OCI-LY1 (cell line): ENCODE data around the gene SAXO1.

ENCODE experiments used
- H2AFZ ChIP-seq: fragments of 200-600 bp; sonication (generic), shearing (Covaris generic); 2 replicates; pipeline ENCODE4 v1.6.0; 2014; ENCODE audit warnings: antibody characterized with exemption, mild to moderate bottlenecking, low read length
- H3F3A ChIP-seq: fragments of 200-600 bp; sonication (generic), shearing (Covaris generic); 2 replicates; pipeline ENCODE4 v1.6.0; 2014; ENCODE audit warnings: mild to moderate bottlenecking, antibody characterized with exemption, low read length, moderate library complexity; ENCODE audit not compliant: insufficient read depth
- H3K27ac ChIP-seq: fragments of 200-600 bp; sonication (generic); 2 replicates; pipeline ENCODE4 v1.5.1; 2014; ENCODE audit warnings: low read length, mixed run types, mild to moderate bottlenecking, low read depth; ENCODE audit not compliant: poor library complexity, severe bottlenecking
- H3K27me3 ChIP-seq: fragments of 200-600 bp; sonication (generic); 2 replicates; pipeline ENCODE4 v1.6.0; 2014; ENCODE audit warnings: antibody characterized with exemption, mild to moderate bottlenecking, low read length, moderate library complexity; ENCODE audit not compliant: insufficient read depth
- H3K36me3 ChIP-seq: fragments of 200-600 bp; sonication (generic); 2 replicates; pipeline ENCODE4 v1.6.1; 2014; ENCODE audit warnings: mild to moderate bottlenecking, antibody characterized with exemption, low read length, moderate library complexity, mixed read lengths; ENCODE audit not compliant: insufficient read depth
- H3K4me1 ChIP-seq: fragments of 200-600 bp; sonication (generic); 2 replicates; pipeline ENCODE4 v1.5.1; 2014; ENCODE audit warnings: mild to moderate bottlenecking, low read length, moderate library complexity; ENCODE audit not compliant: insufficient read depth, severe bottlenecking
- H3K4me2 ChIP-seq: fragments of 200-600 bp; sonication (generic), shearing (Covaris generic); 2 replicates; pipeline ENCODE4 v1.6.1; 2014; ENCODE audit warnings: low read length
- H3K4me3 ChIP-seq: fragments of 200-600 bp; sonication (generic); 2 replicates; pipeline ENCODE4 v1.5.1; 2014; ENCODE audit warnings: low read length, low read depth, mild to moderate bottlenecking, mixed read lengths; ENCODE audit not compliant: poor library complexity, severe bottlenecking
- H3K79me2 ChIP-seq: fragments of 200-600 bp; shearing (Covaris generic); 2 replicates; pipeline ENCODE4 v1.6.1; 2016; ENCODE audit warnings: mixed run types, low read length, mixed read lengths; ENCODE audit not compliant: insufficient read depth
- H3K9ac ChIP-seq: fragments of 200-600 bp; sonication (generic), shearing (Covaris generic); 2 replicates; pipeline ENCODE4 v1.6.1; 2014; ENCODE audit warnings: mild to moderate bottlenecking, low read length, mixed read lengths
- H3K9me2 ChIP-seq: fragments of 200-600 bp; sonication (generic), shearing (Covaris generic); 2 replicates; pipeline ENCODE4 v1.6.1; 2014; ENCODE audit warnings: low read depth, mild to moderate bottlenecking, low read length, mixed read lengths
- H3K9me3 ChIP-seq: fragments of 200-600 bp; shearing (Covaris generic); 2 replicates; pipeline ENCODE4 v1.6.1; 2014; ENCODE audit warnings: low read length, mixed read lengths
- H4K20me1 ChIP-seq: fragments of 200-600 bp; sonication (generic), shearing (Covaris generic); 2 replicates; pipeline ENCODE4 v1.6.0; 2016; ENCODE audit warnings: mild to moderate bottlenecking, low read length; ENCODE audit not compliant: insufficient read depth
- CTCF ChIP-seq: fragments of 200-600 bp; sonication (generic), shearing (Covaris generic); IDR thresholded peaks from 2 replicates; pipeline ENCODE4 v1.5.1; 2017; ENCODE audit warnings: mild to moderate bottlenecking, antibody characterized with exemption, low read length, moderate library complexity, mixed read lengths
- EZH2 ChIP-seq: fragments of 200-600 bp; sonication (generic), shearing (Covaris generic); IDR thresholded peaks from 2 replicates; pipeline ENCODE4 v1.8.0; 2017; ENCODE audit warnings: borderline replicate concordance, mixed run types, mild to moderate bottlenecking, antibody characterized with exemption, low read length, moderate library complexity, mixed read lengths

Gene SAXO1, protein sequence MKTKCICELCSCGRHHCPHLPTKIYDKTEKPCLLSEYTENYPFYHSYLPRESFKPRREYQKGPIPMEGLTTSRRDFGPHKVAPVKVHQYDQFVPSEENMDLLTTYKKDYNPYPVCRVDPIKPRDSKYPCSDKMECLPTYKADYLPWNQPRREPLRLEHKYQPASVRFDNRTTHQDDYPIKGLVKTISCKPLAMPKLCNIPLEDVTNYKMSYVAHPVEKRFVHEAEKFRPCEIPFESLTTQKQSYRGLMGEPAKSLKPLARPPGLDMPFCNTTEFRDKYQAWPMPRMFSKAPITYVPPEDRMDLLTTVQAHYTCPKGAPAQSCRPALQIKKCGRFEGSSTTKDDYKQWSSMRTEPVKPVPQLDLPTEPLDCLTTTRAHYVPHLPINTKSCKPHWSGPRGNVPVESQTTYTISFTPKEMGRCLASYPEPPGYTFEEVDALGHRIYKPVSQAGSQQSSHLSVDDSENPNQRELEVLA

DNA sequence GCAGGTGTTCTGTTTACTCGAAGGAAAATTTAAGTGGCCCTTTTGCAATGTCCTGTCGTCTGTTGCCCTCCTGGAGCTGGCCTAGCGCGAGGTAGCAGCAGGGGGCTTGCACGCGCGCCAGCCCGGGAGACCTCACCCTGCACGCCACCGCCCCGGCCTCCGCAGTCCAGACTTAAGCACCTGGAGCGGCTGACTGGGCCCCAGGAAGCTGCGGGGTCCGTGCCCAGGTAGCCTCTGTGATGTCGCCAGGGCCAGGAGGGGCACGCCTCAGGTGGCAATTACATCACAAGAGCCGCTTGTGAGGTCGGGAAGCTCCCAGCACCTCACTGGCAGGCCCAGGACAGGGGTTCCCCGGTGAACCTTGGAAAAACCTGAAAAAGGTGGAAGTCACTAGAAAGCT is at the start of gene SAXO1:
SAXO1 (minus strand) TSS at position 195 of the 400 bp plus-strand sequence. CDS start 301 bp downstream, outside the sequence.
- H4K20me1 ChIP-seq: no peaks in the 10 kb centered on the region
- H3F3A ChIP-seq: no peaks in the 10 kb centered on the region
- no peak within 1 kb of the TSS for H3K4me2 ChIP-seq
- no peak within 1 kb of the TSS for H3K27ac ChIP-seq
- TF ChIP-seq EZH2 (no peak), CTCF (no peak)
- H3K9me3 ChIP-seq: no peaks in the 10 kb centered on the region
- H2AFZ ChIP-seq: no peak within 1 kb of the TSS
- H3K79me2 ChIP-seq: no peaks in the 10 kb centered on the region
- H3K4me1 ChIP-seq: no peaks in the 10 kb centered on the region
- no peaks in the 10 kb centered on the region for H3K36me3 ChIP-seq
- no peaks in the 10 kb centered on the region for H3K9me2 ChIP-seq
- no peak within 1 kb of the TSS for H3K9ac ChIP-seq
- no peaks in the 10 kb centered on the region for H3K27me3 ChIP-seq
- no peak within 1 kb of the TSS for H3K4me3 ChIP-seq

GRCh38 chr9:19074836-19075235 is 41.8 kb upstream of the SAXO1 start:
- TF ChIP-seq CTCF (no peak), EZH2 (no peak)
- Histone ChIP-seq H3K27me3 (no peaks in the 10 kb centered on the region), H3K79me2 (no peaks in the 10 kb centered on the region), H3K9me2 (no peaks in the 10 kb centered on the region), H2AFZ (no peak overlapping the region), H3K9me3 (0 out of 2 replicates have a peak, but pooled peaks cover 2% of the 10 kb centered on the region), H3K36me3 (peaks cover 90% of the 10 kb centered on the region), H3K27ac (no peak overlapping the region), H3K4me1 (no peaks in the 10 kb centered on the region), H3F3A (no peaks in the 10 kb centered on the region), H4K20me1 (no peaks in the 10 kb centered on the region), H3K9ac (no peak overlapping the region), H3K4me3 (no peak overlapping the region), H3K4me2 (no peak overlapping the region)

DNA sequence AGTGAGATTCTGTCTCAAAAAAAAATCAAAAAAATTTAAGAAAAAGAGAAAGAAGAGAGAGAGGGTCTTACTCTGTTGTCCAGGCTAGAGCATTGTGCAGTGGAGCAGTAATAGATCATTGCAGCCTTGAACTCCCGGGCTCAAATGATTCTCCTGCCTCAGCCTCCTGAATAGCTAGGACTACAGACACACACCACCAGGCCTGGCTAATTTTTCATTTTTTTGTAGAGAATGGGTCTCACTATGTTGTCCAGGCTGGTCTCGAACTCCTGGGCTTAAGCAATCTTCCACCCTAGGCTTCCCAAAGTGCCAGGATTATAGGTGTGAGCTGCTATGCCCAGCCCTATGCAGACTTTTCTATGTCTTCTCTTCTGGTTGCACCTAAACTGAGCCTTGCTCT is 41.2 kb upstream of the SAXO1 start:
- peaks cover 91% of the 10 kb centered on the region for H3K36me3 ChIP-seq

More for the DNA sequence above, 41.2 kb upstream of the SAXO1 start:
- no peaks in the 10 kb centered on the region for H3F3A ChIP-seq
- H3K4me1 ChIP-seq: no peaks in the 10 kb centered on the region
- H3K9me2 ChIP-seq: no peaks in the 10 kb centered on the region
- no peak overlapping the region for H3K27ac ChIP-seq
- no peaks in the 10 kb centered on the region for H3K79me2 ChIP-seq
- no peaks in the 10 kb centered on the region for H3K27me3 ChIP-seq
- H3K4me2 ChIP-seq: no peak overlapping the region
- H3K9ac ChIP-seq: no peak overlapping the region
- H3K4me3 ChIP-seq: no peak overlapping the region
- TF ChIP-seq EZH2 (no peak), CTCF (no peak)
- H2AFZ ChIP-seq: no peak overlapping the region
- H4K20me1 ChIP-seq: no peaks in the 10 kb centered on the region
- H3K9me3 ChIP-seq: 0 out of 2 replicates have a peak, but pooled peaks cover 2% of the 10 kb centered on the region
